ENCODE measurements around the gene GPC6. TPM values are rescaled to one million over a fixed set of nuclear protein-coding genes. Genes with fewer than 3 reads are reported as not detected.
"Not testable (repeated sequence)": the region's sequence is repeated elsewhere in the genome, so short reads cannot be mapped to it uniquely, and the experiment has no call there.

The GPC6 gene
- total RNA-seq, 4 donors from 2014 or later = 6.7 to 67.2 (median 11.1) TPM

GRCh38 chr13:94342436-94343242, 1116.0 kb downstream of the GPC6 start:
- H3K27ac ChIP-seq = peak overlapping the region in 1 of 2 donors; percentile 18
- no peaks in the 10 kb centered on the region for H3K9me3 ChIP-seq
- no peaks in the 10 kb centered on the region for H3K36me3 ChIP-seq
- DNase-seq = no peak
- H3K4me3 ChIP-seq = no peak overlapping the region
- H3K4me1 ChIP-seq = no peaks in the 10 kb centered on the region
- no peak for TF ChIP-seq POLR2A (IDR thresholded peaks at IDR 0.05)
- TF ChIP-seq CTCF (IDR thresholded peaks at IDR 0.05) = no peak
- intact Hi-C loops (cut with DNase I; ENCODE audit: low total_unique reads) = no loop called here
- H3K27me3 ChIP-seq = no peaks in the 10 kb centered on the region

GRCh38 chr13:94343243-94343585, 1116.6 kb downstream of the GPC6 start:
- no peaks in the 10 kb centered on the region for H3K27me3 ChIP-seq
- H3K4me3 ChIP-seq = no peak overlapping the region
- H3K36me3 ChIP-seq = no peaks in the 10 kb centered on the region
- peak overlapping the region in 1 of 2 donors; percentile 18 for H3K27ac ChIP-seq
- TF ChIP-seq POLR2A (IDR thresholded peaks at IDR 0.05) (no peak), CTCF (IDR thresholded peaks at IDR 0.05) (no peak)
- DNase-seq = no peak
- intact Hi-C loops (cut with DNase I; ENCODE audit: low total_unique reads) = no loop called here
- no peaks in the 10 kb centered on the region for H3K9me3 ChIP-seq
- no peaks in the 10 kb centered on the region for H3K4me1 ChIP-seq

DNA sequence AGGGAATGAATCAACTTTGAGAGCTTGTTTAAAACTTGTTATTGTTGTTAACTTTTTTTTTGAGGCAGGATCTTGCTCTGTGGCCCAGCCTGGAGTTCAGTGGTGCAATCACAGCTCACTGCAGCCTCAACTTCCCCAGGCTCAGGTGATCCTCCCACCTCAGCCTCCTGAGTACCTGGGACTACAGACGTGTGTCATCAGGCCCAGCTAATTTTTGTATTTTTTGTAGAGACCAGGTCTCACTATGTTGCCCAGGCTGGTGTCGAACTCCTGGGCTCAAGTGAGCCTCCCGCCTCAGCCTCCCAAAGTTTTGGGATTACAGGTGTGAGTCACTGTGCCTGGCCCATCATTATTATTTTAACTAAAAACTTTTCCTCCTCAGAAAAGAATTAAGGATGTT, 1117.1 kb downstream of the GPC6 start:
- H3K4me3 ChIP-seq; H3K4me1 ChIP-seq; intact Hi-C loops (cut with DNase I; ENCODE audit: low total_unique reads); H3K9me3 ChIP-seq; H3K27ac ChIP-seq; DNase-seq; H3K27me3 ChIP-seq; H3K36me3 ChIP-seq: not testable (repeated sequence)

- H3K9me3 ChIP-seq = no peaks in the 10 kb centered on the region
- no peak for TF ChIP-seq POLR2A (IDR thresholded peaks at IDR 0.05)
- no peak for TF ChIP-seq CTCF (IDR thresholded peaks at IDR 0.05)
- intact Hi-C loops (cut with DNase I; ENCODE audit: low total_unique reads) = no loop called here
- no peaks in the 10 kb centered on the region for H3K27me3 ChIP-seq
- no peaks in the 10 kb centered on the region for H3K36me3 ChIP-seq
- H3K4me1 ChIP-seq = no peaks in the 10 kb centered on the region
- no peak overlapping the region for H3K4me3 ChIP-seq
- H3K27ac ChIP-seq = no peak overlapping the region
- no peak for DNase-seq
Measured at GRCh38 chr13:94344126-94344818, 1117.7 kb downstream of the GPC6 start.

GRCh38 chr13:94345374-94346195, 1119.0 kb downstream of the GPC6 start:
- intact Hi-C loops (cut with DNase I; ENCODE audit: low total_unique reads) = no loop called here
- Histone ChIP-seq H3K4me1 (no peaks in the 10 kb centered on the region), H3K27ac (no peak overlapping the region), H3K36me3 (no peaks in the 10 kb centered on the region), H3K9me3 (no peaks in the 10 kb centered on the region), H3K4me3 (no peak overlapping the region), H3K27me3 (no peaks in the 10 kb centered on the region)
- TF ChIP-seq CTCF (IDR thresholded peaks at IDR 0.05) (no peak), POLR2A (IDR thresholded peaks at IDR 0.05) (no peak)
- DNase-seq = no peak

All from uterus (tissue), 4 donors.